Gastroesophageal sphincter (tissue), 4 donors: ENCODE data around the gene TAAR9. TPM values are rescaled to one million over a fixed set of nuclear protein-coding genes. Genes with fewer than 3 reads are reported as not detected.

Source experiments
- ATAC-seq: fragments of 150-250 bp; one replicate; pipeline ENCODE4 v1.9.1; 2016; ENCODE audit warnings: mild to moderate bottlenecking, moderate library complexity
- H3K27ac ChIP-seq, 4 donors: fragments of 200-600 bp; sonication (generic) in 3 of 4; 1 replicate in 3 of 4; 2 replicates in 1 of 4; pipeline ENCODE4 v1.5.1; 2016 to 2019
- H3K27me3 ChIP-seq: fragments of 200-600 bp; sonication (generic); one replicate; pipeline ENCODE4 v1.5.1; 2019
- H3K36me3 ChIP-seq, 2 donors: fragments of 200-600 bp; sonication (generic); one replicate each; pipeline ENCODE4 v1.5.1; 2019; ENCODE audit warnings: control low read depth in 1 of 2
- H3K4me1 ChIP-seq, 3 donors: fragments of 200-600 bp; sonication (generic); 1 replicate in 2 of 3; 2 replicates in 1 of 3; pipeline ENCODE4 v1.5.1; 2016 to 2019; ENCODE audit warnings: control low read depth in 2 of 3
- H3K4me3 ChIP-seq, 2 donors: fragments of 200-600 bp; sonication (generic); one replicate each; pipeline ENCODE4 v1.5.1; 2019; ENCODE audit warnings: mild to moderate bottlenecking in 1 of 2, moderate library complexity in 1 of 2
- H3K9me3 ChIP-seq, 3 donors: fragments of 200-600 bp; sonication (generic); one replicate each; pipeline ENCODE4 v1.5.1; 2017 to 2019; ENCODE audit warnings: control low read depth in 2 of 3
- CTCF ChIP-seq, 4 experiments: fragments of 200-600 bp in 2 of 4; fragments of 450-650 bp in 2 of 4; sonication (generic) in 1 of 4; IDR thresholded peaks; one replicate each; pipeline ENCODE4 v1.5.1; 2017 to 2019; ENCODE audit warnings: antibody characterized with exemption in 4 of 4, mild to moderate bottlenecking in 2 of 4, moderate library complexity in 2 of 4
- EP300 ChIP-seq: sonication (generic); formaldehyde crosslinking; IDR thresholded peaks from one replicate; pipeline ENCODE4 v1.6.1; 2017; ENCODE audit warnings: antibody characterized with exemption, mild to moderate bottlenecking
- POLR2A ChIP-seq, 2 donors: fragments of 450-650 bp; IDR thresholded peaks; one replicate each; pipeline ENCODE4 v1.6.1; 2017; ENCODE audit warnings: antibody characterized with exemption in 2 of 2, mild to moderate bottlenecking in 2 of 2, moderate library complexity in 1 of 2
- POLR2AphosphoS5 ChIP-seq: sonication (generic); formaldehyde crosslinking; IDR thresholded peaks from one replicate; pipeline ENCODE4 v1.6.1; 2017; ENCODE audit warnings: antibody characterized with exemption
- WGBS, 2 donors: methylation state at CpG; one replicate each; pipeline ENCODE4 v1.1.5; 2018; ENCODE audit warnings: low coverage in 1 of 2; 5-methylcytosine and 5-hydroxymethylcytosine counted together
- total RNA-seq, 4 donors: library from RNA; depleted of rRNA; stranded (reverse); fragments of >200 nt; gene quantifications; one replicate each; pipeline ENCODE4 v1.1.0, GENCODE V29; 2016

TAAR9 gene
- total RNA-seq, result not detected

DNA sequence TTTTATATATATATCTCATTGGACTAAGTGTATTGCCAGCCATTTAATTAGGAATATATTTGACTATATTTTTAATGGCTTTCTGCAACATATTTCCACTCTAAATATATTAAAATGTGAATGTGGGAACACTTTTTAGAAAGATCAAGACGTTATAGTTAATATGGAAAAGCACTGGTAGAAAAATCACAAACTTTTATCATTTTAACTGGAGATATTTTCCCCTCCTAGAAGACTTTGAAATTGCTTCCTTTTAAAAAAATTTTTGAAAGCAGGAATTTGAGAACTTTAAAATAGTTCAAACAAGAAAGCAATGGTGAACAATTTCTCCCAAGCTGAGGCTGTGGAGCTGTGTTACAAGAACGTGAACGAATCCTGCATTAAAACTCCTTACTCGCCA is at the start of gene TAAR9:
Gene TAAR9 (plus strand): TSS at position 301 of the 400 bp plus-strand sequence. CDS start 13 bp downstream, at position 314.
- ATAC-seq, result no peak
- no peaks in the 10 kb centered on the region for H3K27me3 ChIP-seq
- TF ChIP-seq POLR2A (IDR thresholded peaks at IDR 0.05) (no peak), EP300 (no peak), POLR2AphosphoS5 (no peak), CTCF (IDR thresholded peaks at IDR 0.05) (no peak)
- no peaks in the 10 kb centered on the region for H3K9me3 ChIP-seq
- H3K27ac ChIP-seq, result no peak within 1 kb of the TSS
- no peaks in the 10 kb centered on the region for H3K36me3 ChIP-seq
- no peak within 1 kb of the TSS for H3K4me3 ChIP-seq
- no peaks in the 10 kb centered on the region for H3K4me1 ChIP-seq
- 77 to 87% methylated on average over 4 of the region's 4 CpGs for WGBS, 2 donors

- H3K27ac ChIP-seq, result no peak overlapping the region
- 88% methylated on average over 4 of the region's 4 CpGs for WGBS, 2 donors
- H3K9me3 ChIP-seq, result no peaks in the 10 kb centered on the region
- H3K4me1 ChIP-seq, result peaks cover 0 to 42% (median 6%) of the 10 kb centered on the region in 3 donors
- H3K27me3 ChIP-seq, result no peaks in the 10 kb centered on the region
- no peak for ATAC-seq
- peaks cover 0 to under 1% of the 10 kb centered on the region in 2 donors for H3K36me3 ChIP-seq
- no peak overlapping the region for H3K4me3 ChIP-seq
- TF ChIP-seq POLR2AphosphoS5 (no peak), POLR2A (IDR thresholded peaks at IDR 0.05) (no peak), CTCF (IDR thresholded peaks at IDR 0.05) (no peak), EP300 (no peak)
These were observed 48.7 kb upstream of the TAAR9 start for GRCh38 chr6:132489376-132489775.

DNA sequence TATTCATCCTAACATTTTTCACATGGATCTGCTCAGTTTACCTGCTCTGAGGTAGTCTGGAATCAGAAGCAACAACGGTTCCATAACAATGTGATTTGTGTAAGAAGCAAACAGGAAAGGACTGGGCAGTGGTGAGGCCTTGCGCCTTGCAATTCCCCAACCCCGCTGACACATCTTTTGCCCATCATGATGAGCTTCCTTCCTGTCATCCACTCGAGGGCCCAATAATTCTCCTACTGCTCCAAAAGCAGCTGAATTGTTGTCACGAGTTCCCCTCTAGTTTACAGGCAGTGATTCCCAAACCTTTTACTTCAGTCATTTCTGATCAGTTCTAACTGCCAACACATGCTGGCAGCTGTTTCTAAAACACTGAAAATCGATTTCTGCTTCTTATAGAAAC is 48.1 kb upstream of the TAAR9 start:
- Histone ChIP-seq H3K27ac (peak overlapping the region in 3 of 4 donors; percentile 31 to 47 (median 38)), H3K27me3 (no peaks in the 10 kb centered on the region), H3K4me3 (no peak overlapping the region), H3K4me1 (peaks cover 0 to 35% (median 6%) of the 10 kb centered on the region in 3 donors), H3K9me3 (no peaks in the 10 kb centered on the region), H3K36me3 (peaks cover 0 to 5% of the 10 kb centered on the region in 2 donors)
- 52 to 61% methylated on average over 6 of the region's 6 CpGs for WGBS, 2 donors
- TF ChIP-seq EP300 (no peak), CTCF (IDR thresholded peaks at IDR 0.05) (no peak), POLR2AphosphoS5 (no peak), POLR2A (IDR thresholded peaks at IDR 0.05) (no peak)
- peak; percentile 61 for ATAC-seq

- Histone ChIP-seq H3K9me3 (no peaks in the 10 kb centered on the region), H3K36me3 (peaks cover 0 to 5% of the 10 kb centered on the region in 2 donors), H3K27me3 (no peaks in the 10 kb centered on the region), H3K4me1 (peaks cover 0 to 39% (median 6%) of the 10 kb centered on the region in 3 donors), H3K4me3 (no peak overlapping the region), H3K27ac (peak overlapping the region in 3 of 4 donors; percentile 31 to 47 (median 38))
- no peak for TF ChIP-seq POLR2AphosphoS5
- TF ChIP-seq EP300, result no peak
- no peak for TF ChIP-seq POLR2A (IDR thresholded peaks at IDR 0.05)
- WGBS, 2 donors, result 75% methylated on average over 10 of the region's 10 CpGs; no CpG with 5 or more reads in 1 of the 2 donors
- peak; percentile 50 for ATAC-seq
These were observed 47.4 kb upstream of the TAAR9 start for GRCh38 chr6:132490478-132491204.

DNA sequence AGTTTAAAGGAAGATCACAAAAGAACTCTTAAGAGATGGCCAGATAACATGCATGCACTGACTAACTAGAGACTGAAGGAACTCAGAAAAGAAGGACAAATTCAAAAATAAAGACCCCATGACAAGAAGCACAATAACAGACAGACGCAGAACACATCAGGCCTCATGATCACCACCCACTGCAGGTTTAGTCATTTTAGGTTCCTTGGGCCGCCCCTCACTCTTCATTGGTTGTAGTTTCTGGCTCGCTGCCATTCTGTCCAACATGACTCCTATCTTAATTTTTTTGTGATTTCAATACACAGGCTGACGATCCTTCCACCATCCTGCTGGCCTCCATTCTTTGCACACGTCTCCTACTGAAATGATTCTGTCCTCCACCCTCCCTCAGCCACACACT is 46.8 kb upstream of the TAAR9 start:
- no peak for ATAC-seq
- no peak overlapping the region for H3K4me3 ChIP-seq
- peaks cover 0 to 45% (median 6%) of the 10 kb centered on the region in 3 donors for H3K4me1 ChIP-seq
- H3K36me3 ChIP-seq, result peaks cover 0 to 5% of the 10 kb centered on the region in 2 donors
- 53 to 75% methylated on average over 4 to 5 of the region's 5 CpGs for WGBS, 2 donors
- no peaks in the 10 kb centered on the region for H3K9me3 ChIP-seq
- H3K27ac ChIP-seq, result peak overlapping the region in 2 of 4 donors; percentile 38 to 47
- H3K27me3 ChIP-seq, result no peaks in the 10 kb centered on the region
- TF ChIP-seq POLR2AphosphoS5, result no peak
- TF ChIP-seq CTCF (IDR thresholded peaks at IDR 0.05), result no peak
- TF ChIP-seq POLR2A (IDR thresholded peaks at IDR 0.05), result no peak
- TF ChIP-seq EP300, result no peak
